ENCODE results near the gene PCDHB8. TPM values are rescaled to one million over a fixed set of nuclear protein-coding genes. Genes with fewer than 3 reads are reported as not detected.
"Not testable (repeated sequence)": the region's sequence is repeated elsewhere in the genome, so short reads cannot be mapped to it uniquely, and the experiment has no call there.

PCDHB8 gene
- total RNA-seq, 6 donors from 2014 or later, result 0.83 to 2.1 (median 0.96) TPM; not detected in 2

DNA sequence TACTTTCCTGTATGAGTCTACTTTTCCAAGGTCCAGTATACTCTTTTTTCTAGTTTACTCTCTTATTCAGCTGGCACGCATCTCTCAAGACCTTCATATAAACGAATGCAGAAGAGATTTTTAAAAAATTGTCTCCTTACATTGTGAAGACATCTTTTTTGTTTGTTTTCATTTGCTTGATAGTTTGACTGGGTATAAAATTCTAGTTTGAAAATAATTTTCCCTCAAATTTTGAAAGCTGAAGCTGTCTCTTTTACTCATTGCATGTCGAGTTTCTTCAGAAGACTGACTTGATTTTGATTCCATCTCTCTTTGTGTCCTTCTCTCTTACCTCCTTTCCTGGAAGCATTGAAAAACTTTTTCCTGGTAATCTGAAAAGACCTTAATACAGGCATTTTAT lies 18.8 kb downstream of the PCDHB8 start:
- Histone ChIP-seq H3K4me3 (no peak overlapping the region), H3K27me3 (no peaks in the 10 kb centered on the region), H3K4me1 (no peaks in the 10 kb centered on the region), H3K9me3 (peaks cover 25 to 64% (median 48%) of the 10 kb centered on the region in 4 donors), H3K27ac (no peak overlapping the region), H3K36me3 (no peaks in the 10 kb centered on the region)
- ATAC-seq (ENCODE audit: low FRiP score in 2 of 2), result no peak
- DNase-seq, result no peak
- TF ChIP-seq, protein P1, sequence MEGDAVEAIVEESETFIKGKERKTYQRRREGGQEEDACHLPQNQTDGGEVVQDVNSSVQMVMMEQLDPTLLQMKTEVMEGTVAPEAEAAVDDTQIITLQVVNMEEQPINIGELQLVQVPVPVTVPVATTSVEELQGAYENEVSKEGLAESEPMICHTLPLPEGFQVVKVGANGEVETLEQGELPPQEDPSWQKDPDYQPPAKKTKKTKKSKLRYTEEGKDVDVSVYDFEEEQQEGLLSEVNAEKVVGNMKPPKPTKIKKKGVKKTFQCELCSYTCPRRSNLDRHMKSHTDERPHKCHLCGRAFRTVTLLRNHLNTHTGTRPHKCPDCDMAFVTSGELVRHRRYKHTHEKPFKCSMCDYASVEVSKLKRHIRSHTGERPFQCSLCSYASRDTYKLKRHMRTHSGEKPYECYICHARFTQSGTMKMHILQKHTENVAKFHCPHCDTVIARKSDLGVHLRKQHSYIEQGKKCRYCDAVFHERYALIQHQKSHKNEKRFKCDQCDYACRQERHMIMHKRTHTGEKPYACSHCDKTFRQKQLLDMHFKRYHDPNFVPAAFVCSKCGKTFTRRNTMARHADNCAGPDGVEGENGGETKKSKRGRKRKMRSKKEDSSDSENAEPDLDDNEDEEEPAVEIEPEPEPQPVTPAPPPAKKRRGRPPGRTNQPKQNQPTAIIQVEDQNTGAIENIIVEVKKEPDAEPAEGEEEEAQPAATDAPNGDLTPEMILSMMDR (IDR thresholded peaks at IDR 0.05), result no peak
- TF ChIP-seq POLR2AphosphoS5 (IDR thresholded peaks at IDR 0.05) (no peak), POLR2A (IDR thresholded peaks at IDR 0.05) (no peak), EP300 (IDR thresholded peaks at IDR 0.05) (no peak)
- 44 to 55% methylated on average over 3 of the region's 3 CpGs for WGBS, 2 donors

DNA sequence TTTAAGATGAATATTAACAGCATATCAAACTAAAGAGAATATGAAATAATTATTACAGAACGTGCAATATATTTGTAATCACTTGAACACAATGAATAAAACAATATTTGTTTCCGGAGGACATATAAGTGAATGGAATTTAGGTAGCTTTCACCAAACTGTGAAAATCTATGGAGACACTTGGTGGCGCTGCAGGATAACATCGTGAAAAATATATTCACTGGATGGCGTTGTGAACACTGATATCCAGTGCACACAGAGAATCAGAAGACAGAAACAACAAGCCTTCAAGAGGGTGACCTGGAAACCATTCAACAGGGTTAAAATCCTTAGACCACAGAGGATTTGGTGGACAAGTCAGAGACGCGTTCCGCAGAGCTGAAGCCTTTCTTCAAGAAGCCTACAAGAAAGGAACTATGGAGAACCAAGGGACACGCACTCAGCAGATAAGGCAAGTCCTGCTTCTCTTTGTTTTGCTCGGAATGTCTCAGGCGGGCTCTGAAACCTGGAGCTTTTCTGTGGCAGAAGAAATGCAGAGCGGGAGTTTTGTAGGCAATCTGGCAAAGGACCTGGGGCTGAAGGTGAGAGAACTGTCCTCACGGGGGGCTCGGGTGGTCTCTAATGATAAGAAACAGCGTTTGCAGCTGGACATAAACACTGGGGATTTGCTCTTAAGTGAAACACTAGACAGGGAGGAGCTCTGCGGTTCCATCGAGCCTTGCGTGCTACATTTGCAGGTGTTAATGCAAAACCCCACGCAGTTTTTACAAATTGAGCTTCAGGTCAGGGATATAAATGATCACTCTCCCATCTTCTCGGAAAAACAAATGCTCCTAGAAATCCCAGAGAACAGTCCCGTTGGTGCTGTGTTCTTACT lies 22.0 kb downstream of the PCDHB8 start, which contains the start of gene PCDHB11:
PCDHB11 (plus strand) TSS at position 269 of the 877 bp plus-strand sequence; CDS start at position 417, 148 bp downstream.
- Histone ChIP-seq H3K27ac (no peak within 1 kb of the TSS), H3K9me3 (peaks cover 36 to 59% (median 57%) of the 10 kb centered on the region in 4 donors), H3K4me3 (peak within 1 kb of the TSS in 1 of 4 donors; percentile 6), H3K36me3 (no peaks in the 10 kb centered on the region), H3K4me1 (no peaks in the 10 kb centered on the region), H3K27me3 (no peaks in the 10 kb centered on the region)
- WGBS, 2 donors, result 34 to 44% methylated on average over 21 of the region's 21 CpGs
- DNase-seq (no peak), ATAC-seq (ENCODE audit: low FRiP score in 2 of 2) (no peak)
- TF ChIP-seq, protein P1 (IDR thresholded peaks at IDR 0.05), result no peak
- TF ChIP-seq POLR2A (IDR thresholded peaks at IDR 0.05) (no peak), POLR2AphosphoS5 (IDR thresholded peaks at IDR 0.05) (no peak), EP300 (IDR thresholded peaks at IDR 0.05) (no peak)

DNA sequence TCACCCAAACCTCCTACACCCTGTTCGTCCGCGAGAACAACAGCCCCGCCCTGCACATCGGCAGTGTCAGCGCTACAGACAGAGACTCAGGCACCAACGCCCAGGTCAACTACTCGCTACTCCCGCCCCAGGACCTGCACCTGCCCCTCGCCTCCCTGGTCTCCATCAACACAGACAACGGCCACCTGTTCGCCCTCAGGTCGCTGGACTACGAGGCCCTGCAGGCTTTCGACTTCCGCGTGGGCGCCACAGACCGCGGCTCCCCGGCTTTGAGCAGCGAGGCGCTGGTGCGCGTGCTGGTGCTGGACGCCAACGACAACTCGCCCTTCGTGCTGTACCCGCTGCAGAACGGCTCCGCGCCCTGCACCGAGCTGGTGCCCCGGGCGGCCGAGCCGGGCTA lies 23.5 kb downstream of the PCDHB8 start:
- peaks cover 25 to 57% (median 50%) of the 10 kb centered on the region in 4 donors for H3K9me3 ChIP-seq
- not testable (repeated sequence) for H3K27me3 ChIP-seq; H3K4me1 ChIP-seq; H3K27ac ChIP-seq; H3K4me3 ChIP-seq; H3K36me3 ChIP-seq; ATAC-seq (ENCODE audit: low FRiP score in 2 of 2)
- DNase-seq, result peak in 1 of 2 donors; percentile 69
- WGBS, 2 donors, result 30 to 33% methylated on average over 9 to 13 of the region's 38 CpGs

DNA sequence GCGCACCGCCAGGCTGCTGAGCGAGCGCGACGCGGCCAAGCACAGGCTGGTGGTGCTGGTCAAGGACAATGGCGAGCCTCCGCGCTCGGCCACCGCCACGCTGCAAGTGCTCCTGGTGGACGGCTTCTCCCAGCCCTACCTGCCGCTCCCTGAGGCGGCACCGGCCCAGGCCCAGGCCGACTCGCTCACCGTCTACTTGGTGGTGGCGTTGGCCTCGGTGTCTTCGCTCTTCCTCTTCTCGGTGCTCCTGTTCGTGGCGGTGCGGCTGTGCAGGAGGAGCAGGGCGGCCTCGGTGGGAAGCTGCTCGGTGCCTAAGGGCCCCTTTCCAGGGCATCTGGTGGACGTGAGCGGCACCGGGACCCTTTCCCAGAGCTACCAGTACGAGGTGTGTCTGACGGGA lies 24.1 kb downstream of the PCDHB8 start:
- H3K27me3 ChIP-seq; ATAC-seq (ENCODE audit: low FRiP score in 2 of 2); H3K36me3 ChIP-seq; H3K27ac ChIP-seq; H3K4me3 ChIP-seq; H3K4me1 ChIP-seq: not testable (repeated sequence)
- DNase-seq, result peak in 1 of 2 donors; percentile 70
- H3K9me3 ChIP-seq, result peaks cover 24 to 55% (median 45%) of the 10 kb centered on the region in 4 donors
- WGBS, 2 donors, result 36 to 42% methylated on average over 7 to 17 of the region's 35 CpGs

DNA sequence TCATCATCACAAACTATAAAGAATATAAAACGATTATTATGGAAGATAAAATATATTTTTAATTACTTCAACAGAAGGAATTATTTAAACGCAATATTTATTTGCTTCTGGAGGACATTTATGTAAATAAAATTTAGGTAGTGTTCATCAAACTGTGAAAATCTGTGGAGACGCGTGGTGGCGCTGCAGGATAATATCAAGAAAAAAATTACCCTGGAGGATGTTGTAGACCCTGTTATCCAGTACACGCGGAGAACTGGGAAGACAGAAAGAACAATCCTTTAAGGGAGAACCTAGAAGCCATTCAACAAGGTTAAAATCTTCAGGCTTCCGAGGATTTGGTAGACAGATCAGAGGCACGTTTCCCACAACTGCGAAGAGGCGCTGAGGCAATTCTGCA lies 30.9 kb downstream of the PCDHB8 start, which contains the start of gene PCDHB12:
PCDHB12 (plus strand) TSS at position 242 of the 400 bp plus-strand sequence. CDS start 189 bp downstream, outside the sequence.
- no peaks in the 10 kb centered on the region for H3K36me3 ChIP-seq
- H3K27me3 ChIP-seq, result no peaks in the 10 kb centered on the region
- no peak for ATAC-seq (ENCODE audit: low FRiP score in 2 of 2)
- H3K27ac ChIP-seq, result no peak within 1 kb of the TSS
- TF ChIP-seq POLR2AphosphoS5 (IDR thresholded peaks at IDR 0.05), result no peak
- TF ChIP-seq, protein P1 (IDR thresholded peaks at IDR 0.05), result no peak
- no peak for TF ChIP-seq POLR2A (IDR thresholded peaks at IDR 0.05)
- no peak for TF ChIP-seq EP300 (IDR thresholded peaks at IDR 0.05)
- peaks cover 26 to 37% (median 34%) of the 10 kb centered on the region in 4 donors for H3K9me3 ChIP-seq
- DNase-seq, result no peak
- H3K4me3 ChIP-seq, result peak within 1 kb of the TSS in 2 of 4 donors; percentile 17 to 21
- WGBS, 2 donors, result 22 to 26% methylated on average over 11 of the region's 11 CpGs
- no peaks in the 10 kb centered on the region for H3K4me1 ChIP-seq

DNA sequence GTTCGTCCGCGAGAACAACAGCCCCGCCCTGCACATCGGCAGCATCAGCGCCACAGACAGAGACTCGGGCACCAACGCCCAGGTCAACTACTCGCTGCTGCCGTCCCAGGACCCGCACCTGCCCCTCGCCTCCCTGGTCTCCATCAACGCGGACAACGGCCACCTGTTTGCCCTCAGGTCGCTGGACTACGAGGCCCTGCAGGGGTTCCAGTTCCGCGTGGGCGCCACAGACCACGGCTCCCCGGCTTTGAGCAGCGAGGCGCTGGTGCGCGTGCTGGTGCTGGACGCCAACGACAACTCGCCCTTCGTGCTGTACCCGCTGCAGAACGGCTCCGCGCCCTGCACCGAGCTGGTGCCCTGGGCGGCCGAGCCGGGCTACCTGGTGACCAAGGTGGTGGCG lies 32.7 kb downstream of the PCDHB8 start:
- H3K4me3 ChIP-seq; H3K36me3 ChIP-seq; H3K27me3 ChIP-seq; H3K4me1 ChIP-seq; ATAC-seq (ENCODE audit: low FRiP score in 2 of 2); H3K27ac ChIP-seq: not testable (repeated sequence)
- 24 to 33% methylated on average over 15 to 18 of the region's 39 CpGs for WGBS, 2 donors
- peak in 1 of 2 donors; percentile 69 for DNase-seq
- H3K9me3 ChIP-seq, result peaks cover 26 to 50% (median 42%) of the 10 kb centered on the region in 4 donors

DNA sequence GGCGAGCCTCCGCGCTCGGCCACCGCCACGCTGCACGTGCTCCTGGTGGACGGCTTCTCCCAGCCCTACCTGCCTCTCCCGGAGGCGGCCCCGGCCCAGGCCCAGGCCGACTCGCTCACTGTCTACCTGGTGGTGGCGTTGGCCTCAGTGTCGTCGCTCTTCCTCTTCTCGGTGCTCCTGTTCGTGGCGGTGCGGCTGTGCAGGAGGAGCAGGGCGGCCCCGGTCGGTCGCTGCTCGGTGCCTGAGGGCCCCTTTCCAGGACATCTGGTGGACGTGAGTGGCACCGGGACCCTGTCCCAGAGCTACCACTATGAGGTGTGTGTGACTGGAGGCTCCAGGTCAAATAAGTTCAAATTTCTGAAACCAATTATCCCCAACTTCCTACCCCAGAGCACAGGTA lies 33.3 kb downstream of the PCDHB8 start:
- not testable (repeated sequence) for H3K27ac ChIP-seq; ATAC-seq (ENCODE audit: low FRiP score in 2 of 2); H3K36me3 ChIP-seq; H3K4me3 ChIP-seq; H3K4me1 ChIP-seq; H3K27me3 ChIP-seq
- 16 to 21% methylated on average over 5 to 6 of the region's 27 CpGs for WGBS, 2 donors
- DNase-seq, result peak in 1 of 2 donors; percentile 65
- H3K9me3 ChIP-seq, result peaks cover 26 to 54% (median 43%) of the 10 kb centered on the region in 4 donors

Data from upper lobe of left lung (tissue), 6 donors.